HL-60 (cell line): Measurements from ENCODE around the gene SPINT2.

ENCODE experiments used
- DNase-seq, 2 experiments: peaks; one replicate each; pipeline ENCODE4 v3.0.0-alpha.2; 2010 to 2020; ENCODE audit warnings: low read depth in 1 of 2, low spot score in 1 of 2
- H3K27ac ChIP-seq: fragments of 250-450 bp; sonication (Bioruptor Pico); replicated peaks from 2 replicates; pipeline ENCODE4 v1.5.1; 2020; ENCODE audit warnings: mild to moderate bottlenecking, moderate library complexity
- H3K27me3 ChIP-seq: fragments of 250-450 bp; sonication (Bioruptor Pico); 2 replicates; pipeline ENCODE4 v1.5.1; 2021; ENCODE audit warnings: mild to moderate bottlenecking, moderate library complexity; ENCODE audit not compliant: insufficient read depth, poor library complexity, severe bottlenecking
- H3K4me3 ChIP-seq: replicated peaks from 2 replicates; pipeline ENCODE4 v1.5.1; 2011; ENCODE audit warnings: mild to moderate bottlenecking, control low read depth, low read length; ENCODE audit not compliant: insufficient read depth
- CTCF ChIP-seq: IDR thresholded peaks from one replicate; pipeline ENCODE4 v1.5.1; 2011; ENCODE audit warnings: low read length, control low read depth, inconsistent platforms; ENCODE audit not compliant: insufficient read depth
- GABPA ChIP-seq: IDR thresholded peaks from 2 replicates; pipeline ENCODE4 v1.6.1; 2012; ENCODE audit warnings: low read depth
- POLR2AphosphoS5 ChIP-seq: IDR thresholded peaks from 2 replicates; pipeline ENCODE4 v1.6.1; 2012; ENCODE audit warnings: low read depth
- REST ChIP-seq: IDR thresholded peaks from 2 replicates; pipeline ENCODE4 v1.6.1; 2012; ENCODE audit warnings: low read depth; ENCODE audit not compliant: insufficient replicate concordance
- SPI1 ChIP-seq: IDR thresholded peaks from 2 replicates; pipeline ENCODE4 v1.6.1; 2012; ENCODE audit warnings: low read depth, mild to moderate bottlenecking, borderline replicate concordance

SPINT2 gene

GRCh38 chr19:38307597-38307996, 43.2 kb downstream of the SPINT2 start:
- Histone ChIP-seq H3K27me3 (no peaks in the 10 kb centered on the region), H3K4me3 (no peak overlapping the region), H3K27ac (no peak overlapping the region)
- TF ChIP-seq SPI1 (no peak), POLR2AphosphoS5 (no peak), REST (no peak), CTCF (no peak), GABPA (no peak)
- DNase-seq, result no peak

- no peak for DNase-seq
- H3K27me3 ChIP-seq, result no peaks in the 10 kb centered on the region
- H3K4me3 ChIP-seq, result no peak overlapping the region
- H3K27ac ChIP-seq, result no peak overlapping the region
- TF ChIP-seq SPI1 (no peak), GABPA (no peak), CTCF (no peak), REST (no peak), POLR2AphosphoS5 (no peak)
Measured at GRCh38 chr19:38308006-38308766, 43.8 kb downstream of the SPINT2 start.

GRCh38 chr19:38308926-38309614, 44.7 kb downstream of the SPINT2 start:
- TF ChIP-seq POLR2AphosphoS5, result no peak
- TF ChIP-seq REST, result no peak
- no peak for TF ChIP-seq CTCF
- TF ChIP-seq GABPA, result no peak
- H3K27me3 ChIP-seq, result no peaks in the 10 kb centered on the region
- no peak overlapping the region for H3K4me3 ChIP-seq
- no peak overlapping the region for H3K27ac ChIP-seq
- no peak for DNase-seq
